GM18511 (cell line): ENCODE measurements around the gene ANXA2R.
"Not testable (repeated sequence)": the region's sequence is repeated elsewhere in the genome, so short reads cannot be mapped to it uniquely, and the experiment has no call there.

ENCODE experiments used
- ATAC-seq: cut with Tn5 transposase; IDR thresholded peaks from one replicate; pipeline ENCODE4 v1.9.1; 2021; ENCODE audit warnings: mild to moderate bottlenecking, moderate library complexity; ENCODE audit not compliant: unreplicated experiment

Gene ANXA2R

DNA sequence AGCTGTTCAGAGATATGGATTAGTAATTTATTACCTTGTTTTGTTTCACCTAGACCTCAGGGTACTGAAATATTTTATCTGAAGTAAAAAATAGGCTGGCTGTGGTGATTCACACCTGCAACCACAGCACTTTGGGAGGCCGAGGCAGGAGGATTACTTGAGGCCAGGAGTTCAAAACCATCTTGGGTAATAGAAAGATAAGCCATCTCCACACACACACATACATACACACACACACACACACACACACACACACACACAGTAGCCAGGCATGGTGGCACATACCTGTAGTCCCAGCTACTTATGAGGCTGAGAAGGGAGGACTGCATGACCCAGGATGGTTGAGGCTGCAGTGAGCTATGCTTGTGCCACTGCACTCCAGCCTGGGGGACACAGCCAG, 3.7 kb downstream of the ANXA2R start:
- ATAC-seq = no peak

DNA sequence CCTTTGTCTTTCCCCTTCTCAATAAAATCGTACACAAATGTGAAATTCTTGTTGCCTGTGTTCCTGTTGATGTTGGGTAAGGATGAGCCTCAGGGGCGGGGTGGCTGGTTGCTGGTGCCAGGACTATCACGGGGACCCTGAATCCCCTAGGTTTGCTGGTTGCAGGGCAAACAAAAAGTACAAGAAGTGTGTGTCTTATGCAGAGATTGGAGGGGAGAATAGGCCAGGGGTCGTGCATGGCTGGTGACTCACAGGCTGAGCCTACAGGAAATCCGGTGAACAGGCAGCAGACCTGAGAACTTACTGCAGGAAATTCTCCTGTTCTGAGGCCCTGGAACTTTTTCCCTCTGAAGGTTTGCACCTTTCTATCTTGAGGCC, 5.5 kb downstream of the ANXA2R start:
- ATAC-seq = no peak

DNA sequence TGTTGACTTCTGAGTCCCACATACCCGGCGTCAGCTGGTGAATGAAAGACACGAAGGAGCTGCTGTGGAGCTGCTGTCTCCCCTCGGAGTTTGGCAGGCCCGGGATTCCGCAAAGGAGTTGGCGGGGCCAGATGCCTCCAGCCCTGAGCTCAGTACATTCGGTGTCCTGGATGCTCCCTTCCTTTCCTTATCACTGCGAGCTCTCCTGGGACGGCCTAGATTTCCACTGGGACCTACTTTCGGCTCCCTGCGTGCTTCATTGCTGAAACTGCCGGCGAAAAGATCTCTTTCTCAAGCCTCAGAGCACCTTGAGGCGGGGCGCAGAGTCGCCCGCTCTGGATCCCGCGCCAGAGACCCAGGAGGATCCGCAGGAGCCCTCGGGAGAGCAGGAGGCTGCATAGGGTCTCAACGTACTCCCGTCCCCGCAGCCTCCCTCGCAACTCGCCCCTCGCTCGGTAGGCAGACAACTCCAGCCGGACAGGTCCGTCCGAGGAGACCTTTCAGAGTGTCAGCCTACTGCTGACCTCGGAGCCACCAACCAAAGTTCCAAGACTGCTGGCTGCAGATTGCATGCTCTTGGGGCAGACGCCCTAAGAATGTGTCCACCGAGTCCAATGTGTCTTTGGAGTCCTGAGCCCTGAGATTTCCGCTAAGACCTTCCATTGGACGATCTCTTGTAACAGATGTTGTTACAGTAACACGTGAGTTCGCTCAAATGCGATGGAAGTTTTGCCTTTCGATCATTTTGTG, 6.1 kb downstream of the ANXA2R start:
- no peak for ATAC-seq

DNA sequence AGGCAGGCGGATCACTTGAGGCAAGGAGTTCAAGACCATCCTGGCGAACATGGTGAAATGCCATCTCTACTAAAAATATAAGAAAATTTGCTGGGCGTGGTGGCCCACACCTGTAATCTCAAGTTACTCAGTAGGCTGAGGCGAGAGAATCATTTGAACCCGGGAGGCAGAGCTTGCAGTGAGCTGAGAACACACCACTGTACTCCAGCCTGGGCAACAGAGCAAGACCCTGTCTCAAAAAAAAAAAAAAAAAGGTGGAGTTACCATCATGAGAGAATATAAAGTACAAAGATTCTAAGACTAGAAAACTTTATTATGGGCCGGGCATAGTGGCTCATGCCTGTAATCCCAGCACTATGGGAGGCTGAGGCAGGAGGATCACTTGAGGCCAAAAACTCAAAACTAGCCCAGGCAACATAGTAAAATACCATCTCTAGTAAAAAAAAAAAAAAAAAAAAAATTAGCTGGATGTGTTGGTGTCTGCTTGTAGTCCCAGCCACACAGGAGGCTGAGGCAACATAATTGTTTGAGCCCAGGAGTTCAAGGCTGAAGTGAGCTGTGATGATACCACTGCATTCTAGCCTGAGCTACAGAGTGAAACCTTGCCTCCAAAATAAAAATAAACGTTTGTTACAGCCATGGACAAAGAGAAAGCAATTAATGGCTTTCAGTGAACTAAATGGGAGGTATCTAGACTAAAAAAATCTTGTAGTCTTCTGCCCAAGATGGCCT, 12.9 kb downstream of the ANXA2R start:
- ATAC-seq = no peak

DNA sequence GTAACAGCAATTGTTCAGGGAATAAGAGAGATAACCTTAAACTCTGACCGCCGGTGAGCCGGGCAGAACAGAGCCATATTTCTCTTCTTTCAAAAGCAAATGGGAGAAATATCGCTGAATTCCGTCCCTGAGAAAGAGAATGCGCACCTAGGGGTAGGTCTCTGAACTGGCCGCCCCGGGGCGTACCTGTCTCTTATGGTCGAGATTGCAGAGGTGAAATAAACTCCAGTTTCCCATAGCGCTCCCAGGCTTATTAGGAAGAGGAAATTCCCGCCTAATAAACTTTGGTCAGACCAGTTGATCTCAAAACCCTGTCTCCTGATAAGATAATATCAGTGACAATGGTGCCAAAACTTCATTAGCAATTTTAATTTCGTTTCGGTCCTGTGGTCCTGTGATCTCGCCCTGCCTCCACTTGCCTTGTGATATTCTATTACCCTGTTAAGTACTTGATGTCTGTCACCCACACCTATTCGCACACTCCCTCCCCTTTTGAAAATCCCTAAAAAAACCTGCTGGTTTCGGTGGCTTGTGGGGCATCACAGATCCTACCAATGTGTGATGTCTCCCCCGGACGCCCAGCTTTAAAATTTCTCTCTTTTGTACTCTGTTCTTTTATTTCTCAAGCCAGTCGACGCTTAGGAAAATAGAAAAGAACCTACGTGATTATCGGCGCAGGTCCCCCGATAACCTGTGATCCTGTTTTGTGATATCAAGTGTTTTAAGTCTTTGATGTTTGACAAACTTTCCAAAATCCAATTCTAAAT, 14.8 kb downstream of the ANXA2R start:
- ATAC-seq = not testable (repeated sequence)

DNA sequence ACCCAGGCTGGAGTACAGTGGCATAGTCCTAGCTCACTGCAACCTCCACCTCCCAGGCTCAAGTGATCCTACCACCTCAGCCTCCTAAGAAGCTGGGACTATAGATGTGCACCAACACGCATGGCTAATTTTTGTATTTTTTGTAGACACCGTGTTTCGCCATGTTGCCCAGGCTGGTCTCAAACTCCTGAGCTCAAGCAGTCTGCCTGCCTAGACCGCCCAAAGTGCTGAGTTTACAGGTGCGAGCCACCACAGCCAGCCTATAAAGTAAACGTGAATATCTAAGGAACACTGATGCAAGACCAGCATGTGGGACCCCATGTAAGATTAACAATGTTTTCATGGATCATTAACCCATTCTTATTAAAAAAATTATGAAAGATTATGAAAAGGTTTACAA, 15.9 kb downstream of the ANXA2R start:
- ATAC-seq = no peak

DNA sequence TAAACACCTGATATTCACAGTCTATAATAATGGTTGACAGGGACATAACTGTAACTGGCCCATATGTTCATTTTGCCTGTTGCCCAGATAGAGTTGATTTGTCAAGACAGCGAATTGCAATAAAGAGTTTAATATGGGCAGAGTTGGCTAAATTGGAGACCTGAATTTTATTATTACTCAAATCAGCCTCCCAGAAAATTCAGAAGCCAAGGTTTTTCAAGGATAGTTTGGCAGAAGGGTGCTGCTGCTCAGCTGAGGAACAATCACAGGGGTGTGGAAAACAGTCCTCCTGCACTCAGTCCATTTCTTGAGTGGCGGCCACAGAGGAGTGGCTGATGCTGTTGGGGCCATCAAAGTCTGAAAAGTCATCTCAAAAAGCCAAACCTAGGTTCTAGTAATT, 19.0 kb downstream of the ANXA2R start:
- ATAC-seq = no peak

DNA sequence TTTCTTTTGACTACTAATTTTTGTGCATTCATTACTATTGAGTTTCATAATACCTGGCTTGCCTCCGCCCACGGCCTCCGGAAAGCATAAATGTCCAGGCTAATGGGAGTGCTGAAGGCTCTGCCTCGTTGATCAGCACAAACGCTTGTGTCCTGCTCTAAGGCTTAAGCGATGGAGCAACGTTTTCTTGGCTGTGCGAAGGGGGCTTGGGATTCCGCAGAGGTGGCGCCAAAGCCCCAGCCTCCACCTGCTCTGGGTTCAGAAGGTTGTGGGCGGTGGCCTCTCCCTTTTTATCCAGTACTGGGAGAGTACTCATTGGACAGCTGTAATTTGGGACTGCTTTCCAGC, 19.7 kb downstream of the ANXA2R start:
- ATAC-seq = peak; percentile 4

DNA sequence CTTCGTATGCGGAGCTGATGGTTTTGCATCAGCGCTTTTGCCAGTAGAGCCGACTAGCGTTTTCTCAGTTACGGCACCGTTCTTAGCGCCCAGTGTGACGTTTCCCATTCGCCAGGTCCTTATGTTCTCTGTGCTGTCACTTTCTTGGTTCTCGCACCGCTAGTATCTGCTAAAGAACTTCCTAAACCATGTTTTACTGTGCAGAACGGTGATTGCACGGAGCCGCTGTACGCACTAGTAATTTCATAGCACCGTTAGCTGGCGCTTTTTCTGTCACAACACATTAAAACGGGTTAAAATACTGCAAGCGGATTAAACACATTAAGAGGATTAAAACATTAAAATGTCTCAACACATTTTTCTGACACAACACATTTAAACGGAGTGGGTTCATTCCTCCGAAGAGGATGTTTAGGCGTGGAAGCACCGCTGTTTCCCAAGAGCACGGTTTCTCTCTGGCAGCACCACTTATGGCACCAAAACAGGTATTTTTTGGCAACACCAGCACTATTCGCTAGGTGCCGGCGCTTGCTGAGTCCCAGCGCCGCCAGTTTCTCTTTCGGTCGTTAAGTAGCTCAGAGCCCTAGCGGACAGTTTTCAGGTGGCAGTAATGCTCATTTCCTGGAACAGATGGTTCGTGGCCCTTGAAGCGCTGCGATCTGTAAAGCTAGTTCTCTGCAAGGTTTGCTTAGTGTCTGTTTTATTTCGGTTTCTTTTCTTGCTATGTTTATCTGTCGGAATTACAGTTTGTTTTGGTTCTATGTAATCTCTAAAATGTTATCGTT, 20.3 kb downstream of the ANXA2R start:
- ATAC-seq = peak; percentile 73

DNA sequence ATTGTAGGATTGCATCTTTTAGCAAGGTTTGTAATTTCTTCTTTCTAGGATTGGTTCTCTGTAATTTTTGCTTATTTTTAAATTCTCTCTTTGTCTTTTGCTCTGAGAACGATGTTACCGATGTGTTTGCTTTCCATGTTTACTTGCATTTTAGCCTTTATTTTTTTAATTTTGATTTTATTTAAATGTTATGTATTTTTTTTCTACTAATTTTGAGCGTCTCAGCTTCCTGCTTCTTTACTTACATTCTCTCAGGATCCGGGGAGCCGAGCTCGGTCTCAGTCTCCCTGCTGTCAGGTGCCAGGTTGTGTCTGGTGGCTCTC, 20.9 kb downstream of the ANXA2R start:
- no peak for ATAC-seq

DNA sequence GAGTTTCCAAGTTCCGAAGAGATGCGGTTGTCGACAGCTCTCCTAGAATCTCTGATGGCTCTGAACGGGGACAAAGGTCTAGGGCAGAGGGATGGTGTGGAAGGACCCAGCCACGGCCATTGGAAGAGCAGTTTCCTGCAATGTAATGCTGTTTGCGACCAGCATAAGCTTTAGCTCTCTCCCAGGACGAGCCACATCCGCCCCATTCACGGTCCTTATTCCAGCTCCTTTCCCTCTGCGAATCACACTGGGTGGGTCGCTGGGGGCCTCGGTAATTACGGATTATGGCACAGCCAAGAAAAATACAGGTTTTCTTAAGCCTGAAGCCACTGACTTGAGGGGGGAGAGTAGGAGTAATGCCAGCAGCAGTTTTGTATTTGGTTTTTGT, 22.7 kb downstream of the ANXA2R start:
- ATAC-seq = peak; percentile 28

DNA sequence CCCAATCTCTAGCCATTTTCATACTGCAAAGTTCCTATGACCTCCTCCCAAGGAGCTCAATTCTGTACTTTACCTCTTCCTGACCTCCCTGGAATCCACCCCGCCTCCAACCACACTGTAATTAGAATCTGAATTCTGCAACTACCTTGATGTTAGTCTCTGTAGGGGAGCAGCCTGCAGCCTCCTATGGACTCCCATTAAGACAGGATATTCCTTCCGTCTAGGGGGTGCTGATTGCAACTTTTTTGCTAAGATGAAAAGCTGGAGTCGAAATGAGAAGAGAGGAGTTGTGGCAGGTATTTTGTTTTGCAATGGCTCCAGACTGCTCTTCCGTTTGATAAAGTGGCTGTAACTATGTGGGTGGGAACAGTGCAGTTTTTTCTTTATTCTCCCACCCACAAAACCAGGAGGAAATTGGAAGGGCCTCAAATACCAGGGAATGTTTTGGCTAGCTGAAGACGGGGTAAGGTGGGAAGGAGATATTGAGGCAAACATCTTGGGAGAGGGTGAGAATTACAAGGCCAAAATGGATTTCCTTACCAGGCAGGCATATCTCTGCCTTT, 23.8 kb downstream of the ANXA2R start:
- no peak for ATAC-seq

DNA sequence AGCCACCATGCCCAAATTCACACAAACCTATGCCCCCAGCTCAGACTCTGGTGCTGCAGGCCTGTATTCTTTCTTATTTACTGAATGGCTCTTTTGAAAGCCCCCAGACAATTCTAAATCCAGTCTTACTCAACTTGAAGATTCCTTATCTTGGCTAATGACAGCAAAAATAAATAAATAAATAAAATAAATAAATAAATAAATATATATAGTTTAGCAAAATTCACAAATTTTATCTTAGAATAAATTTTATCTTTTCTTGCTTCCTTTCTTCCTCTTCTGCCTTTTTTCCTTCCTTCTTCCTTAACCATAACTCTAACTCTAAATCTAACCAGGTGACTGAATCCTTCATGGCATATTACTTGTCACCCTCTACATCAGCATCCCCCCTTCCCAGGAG, 25.6 kb downstream of the ANXA2R start:
- no peak for ATAC-seq

DNA sequence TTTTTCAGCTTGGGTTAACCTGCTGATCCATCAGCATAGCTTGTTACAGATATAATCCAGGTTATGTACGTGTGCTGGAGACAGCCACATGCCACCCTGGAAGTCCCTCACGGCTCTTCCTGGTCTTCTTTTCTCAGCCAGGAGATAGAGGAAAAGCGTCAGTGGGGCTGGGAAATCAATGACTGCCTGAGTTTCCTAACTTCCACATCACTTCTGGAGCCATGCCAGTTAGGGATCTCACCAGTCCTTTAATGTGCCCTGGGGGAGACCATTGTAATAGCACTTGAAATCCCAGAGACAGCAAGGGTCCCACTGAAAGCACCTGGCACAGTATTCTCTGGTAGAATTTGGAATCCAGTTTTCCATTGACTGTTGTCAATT, 29.2 kb downstream of the ANXA2R start:
- no peak for ATAC-seq

DNA sequence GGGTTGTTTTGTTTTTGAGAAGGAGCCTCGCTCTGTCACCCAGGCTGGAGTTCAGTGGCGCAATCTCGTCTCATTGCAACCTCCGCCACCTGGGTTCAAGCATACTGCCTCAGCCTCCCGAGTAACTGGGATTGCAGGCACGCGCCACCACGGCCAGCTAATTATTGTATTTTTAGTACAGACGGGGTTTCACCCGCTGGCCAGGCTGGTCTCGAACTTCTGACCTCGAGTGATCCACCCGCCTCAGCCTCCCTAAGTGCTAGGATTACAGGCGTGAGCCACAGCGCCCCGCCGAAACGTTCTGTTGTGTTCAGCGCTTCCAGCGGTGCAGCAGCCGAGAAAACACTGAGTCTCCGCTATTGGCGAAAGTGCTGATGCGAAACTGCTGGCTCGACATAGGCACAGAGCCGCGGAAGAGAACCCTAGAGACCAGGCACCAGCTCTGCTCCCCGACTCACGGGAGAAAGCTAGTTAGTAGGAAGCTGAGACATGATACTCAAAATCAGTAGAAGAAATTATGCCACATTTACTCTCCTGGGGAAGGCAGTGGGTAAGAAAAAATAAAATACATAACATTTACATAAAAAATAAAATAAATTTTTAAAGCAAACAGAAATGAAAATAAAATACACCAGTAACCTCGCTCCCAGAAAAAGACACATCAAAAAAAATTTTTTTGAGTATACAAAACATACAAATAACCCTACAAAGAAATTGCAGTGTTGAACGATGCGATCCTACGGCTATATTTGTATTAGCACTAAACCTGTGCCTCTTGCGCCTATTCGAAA, 31.6 kb downstream of the ANXA2R start:
- ATAC-seq = peak; percentile 49

DNA sequence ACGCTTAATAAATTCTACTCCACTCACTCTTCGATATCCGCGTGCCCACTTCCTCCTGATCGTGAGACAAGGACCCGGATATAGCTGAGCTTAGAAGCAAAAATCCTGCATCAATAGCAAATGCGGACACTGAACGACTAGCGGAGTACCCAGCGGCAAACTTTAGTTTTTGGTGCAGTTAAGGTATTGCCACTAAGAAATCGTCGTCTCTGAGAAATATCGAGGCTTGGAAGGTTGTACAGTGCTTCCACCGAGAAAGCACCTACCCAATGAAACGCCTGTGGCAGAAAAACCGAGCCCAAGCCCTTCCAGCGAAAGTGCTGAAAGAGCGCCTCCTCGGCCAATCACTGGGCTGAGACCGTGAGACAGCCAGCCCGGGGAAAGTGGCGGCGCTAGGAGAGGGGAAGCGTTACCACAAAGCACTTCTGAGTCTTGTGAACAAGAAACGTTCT, 32.2 kb downstream of the ANXA2R start:
- ATAC-seq = peak; percentile 59

DNA sequence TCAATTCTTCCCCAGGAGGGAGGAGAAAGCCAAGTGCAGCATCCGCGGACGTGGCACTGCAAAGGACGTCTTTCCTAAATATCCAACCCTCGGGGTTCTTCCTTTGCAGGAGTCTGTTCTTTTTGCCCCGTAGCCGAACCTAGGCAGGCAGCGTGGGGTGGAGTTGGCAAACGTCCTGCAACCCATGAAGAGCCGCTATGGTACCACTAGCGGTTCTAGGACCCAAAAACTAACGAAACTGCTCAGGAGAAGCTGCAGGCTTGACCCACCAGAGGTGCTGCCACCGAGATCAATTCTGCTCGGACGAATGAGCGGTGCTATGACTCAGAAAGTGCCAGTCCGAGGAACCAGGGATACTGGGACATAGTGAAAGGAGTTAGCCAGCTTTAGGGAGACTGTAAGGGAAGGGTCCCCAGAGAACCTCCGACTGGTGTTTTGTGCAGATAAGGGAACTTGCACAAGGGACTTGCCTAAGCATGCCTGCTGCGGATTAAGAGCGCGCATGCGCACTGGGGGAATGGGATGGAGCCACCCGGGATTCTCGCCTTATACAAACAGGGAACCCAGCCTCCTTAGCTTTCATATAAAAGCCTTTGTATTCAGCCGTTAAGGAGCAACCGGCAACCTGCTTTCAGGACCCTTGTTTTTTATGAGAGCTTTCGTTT, 32.7 kb downstream of the ANXA2R start:
- peak; percentile 28 for ATAC-seq

DNA sequence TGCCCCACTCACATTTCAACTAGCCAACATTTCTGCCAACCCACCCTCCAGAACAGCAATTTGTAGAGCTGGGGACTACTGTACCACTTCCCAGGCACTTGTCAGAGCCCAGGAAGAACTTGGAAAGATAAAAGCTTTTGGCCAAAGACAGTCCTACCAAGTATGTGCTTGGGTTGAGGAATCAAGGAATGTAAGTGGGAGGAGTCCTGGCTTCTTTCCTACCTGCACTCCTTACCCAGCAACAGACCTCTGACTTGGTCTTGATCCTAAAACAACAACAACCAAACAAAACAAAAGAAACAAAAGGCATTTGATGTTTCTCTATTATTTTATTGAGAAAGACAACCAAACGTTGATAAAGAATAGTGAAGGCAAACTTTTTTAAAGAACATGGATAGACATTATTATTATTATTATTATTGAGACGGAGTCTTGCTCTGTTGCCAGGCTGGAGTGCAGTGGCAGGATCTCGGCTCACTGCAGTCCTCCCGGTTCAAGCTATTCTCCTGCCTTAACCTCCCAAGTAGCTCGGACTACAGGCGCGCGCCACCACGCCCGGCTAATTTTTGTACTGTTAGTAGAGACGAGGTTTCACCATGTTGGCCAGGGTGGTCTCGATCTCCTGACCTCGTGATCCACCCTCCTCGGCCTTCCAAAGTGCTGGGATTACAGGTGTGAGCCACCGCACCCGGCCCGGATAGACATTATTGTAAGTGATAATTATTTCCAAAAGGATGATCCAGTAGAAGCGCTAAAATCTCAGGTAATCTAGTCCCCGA, 33.5 kb downstream of the ANXA2R start:
- no peak for ATAC-seq

DNA sequence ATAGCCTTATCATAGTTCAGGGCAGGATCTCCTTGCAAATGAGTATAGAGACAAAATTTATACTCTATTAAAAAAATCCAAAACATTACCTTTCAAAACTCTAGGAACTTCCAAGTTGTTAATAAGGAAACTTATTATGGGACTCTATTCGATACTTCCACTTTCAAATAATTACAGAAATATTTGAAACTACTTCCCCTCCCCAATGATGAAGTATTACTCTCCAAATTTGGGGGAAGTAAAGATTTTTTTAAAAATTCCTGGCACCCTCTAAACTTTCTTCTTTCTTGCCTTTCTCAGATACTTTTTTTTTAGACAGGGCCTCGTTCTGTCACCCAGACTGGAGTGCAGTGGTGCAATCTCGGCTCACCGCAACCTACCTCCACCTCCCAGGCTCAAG, 35.1 kb downstream of the ANXA2R start:
- ATAC-seq = no peak
